HEK293 (cell line): ENCODE measurements around the gene TMEM87B.

Experiments
- CTCF ChIA-PET: fragments of 350-600 bp; formaldehyde crosslinking; extraction: SDS; loops from one replicate; lab custom pipeline; 2021; ENCODE audit warnings: antibody characterized with exemption; lab: Yijun Ruan, JAX
- POLR2A ChIA-PET: fragments of 300-600 bp; formaldehyde crosslinking; extraction: SDS; loops from one replicate; lab custom pipeline; 2020; ENCODE audit warnings: antibody characterized with exemption, inconsistent platforms; lab: Yijun Ruan, JAX
- H3K27ac ChIP-seq: fragments of 200-500 bp; sonication (Bioruptor generic); 2 replicates; pipeline ENCODE4 v1.5.1; 2014; ENCODE audit warnings: low read depth, low read length, control low read depth, inconsistent platforms; ENCODE audit errors: extremely low read depth
- H3K36me3 ChIP-seq, 2 experiments: fragments of 200-500 bp in 1 of 2; sonication (Bioruptor generic) in 1 of 2; 1 replicate in 1 of 2; 2 replicates in 1 of 2; pipeline ENCODE4 v1.5.1; 2014 to 2017; ENCODE audit warnings: inconsistent platforms in 2 of 2, low read length in 2 of 2; ENCODE audit not compliant: control insufficient read depth in 2 of 2, insufficient read depth in 1 of 2
- H3K4me1 ChIP-seq: fragments of 200-500 bp; sonication (Bioruptor generic); 2 replicates; pipeline ENCODE4 v1.5.1; 2014; ENCODE audit warnings: mild to moderate bottlenecking, low read length, inconsistent platforms; ENCODE audit not compliant: control insufficient read depth, insufficient read depth
- H3K4me3 ChIP-seq: 2 replicates; pipeline ENCODE4 v1.5.1; 2011; ENCODE audit warnings: low read depth, mild to moderate bottlenecking, control low read depth, low read length, moderate library complexity
- H3K9me3 ChIP-seq: fragments of 200-500 bp; sonication (Bioruptor generic); 2 replicates; pipeline ENCODE4 v1.5.1; 2014; ENCODE audit warnings: low read depth, low read length, inconsistent platforms; ENCODE audit not compliant: control insufficient read depth, insufficient read depth
- BCL11B ChIP-seq: fragments of 450-650 bp; formaldehyde crosslinking; IDR thresholded peaks from 2 replicates; pipeline ENCODE4 v1.5.1; 2016; ENCODE audit warnings: low read depth, missing biosample characterization, missing genetic modification characterization
- HOXA7 ChIP-seq: sonication (generic); formaldehyde crosslinking; IDR thresholded peaks from 2 replicates; pipeline ENCODE4 v1.8.1; 2022; ENCODE audit warnings: missing genetic modification reagents, borderline replicate concordance
- KLF8 ChIP-seq: fragments of 450-650 bp; formaldehyde crosslinking; IDR thresholded peaks from 2 replicates; pipeline ENCODE4 v1.5.1; 2016; ENCODE audit warnings: missing biosample characterization, missing genetic modification characterization
- OSR2 ChIP-seq: fragments of 450-650 bp; formaldehyde crosslinking; IDR thresholded peaks from 2 replicates; pipeline ENCODE4 v1.5.1; 2016; ENCODE audit warnings: missing biosample characterization, missing genetic modification characterization
- SCRT2 ChIP-seq: fragments of 450-650 bp; formaldehyde crosslinking; IDR thresholded peaks from 2 replicates; pipeline ENCODE4 v1.5.1; 2016; ENCODE audit warnings: missing biosample characterization, missing genetic modification characterization
- SETDB1 ChIP-seq: IDR thresholded peaks from one replicate; pipeline ENCODE4 v1.6.1; 2017; ENCODE audit warnings: mild to moderate bottlenecking, low read length, moderate library complexity, mixed read lengths; ENCODE audit not compliant: insufficient read length
- SP2 ChIP-seq: fragments of 450-650 bp; formaldehyde crosslinking; IDR thresholded peaks from 2 replicates; pipeline ENCODE4 v1.5.1; 2016; ENCODE audit warnings: missing biosample characterization, missing genetic modification characterization
- TRIM28 ChIP-seq: IDR thresholded peaks from 2 replicates; pipeline ENCODE4 v1.6.1; 2011; ENCODE audit warnings: low read length, control low read depth, borderline replicate concordance
- ZBTB21 ChIP-seq: fragments of 450-650 bp; formaldehyde crosslinking; IDR thresholded peaks from 2 replicates; pipeline ENCODE4 v1.5.1; 2017; ENCODE audit warnings: missing biosample characterization, missing genetic modification characterization
- ZEB2 ChIP-seq: fragments of 450-650 bp; formaldehyde crosslinking; IDR thresholded peaks from 2 replicates; pipeline ENCODE4 v1.5.1; 2016; ENCODE audit warnings: missing biosample characterization, missing genetic modification characterization
- ZNF10 ChIP-seq: fragments of 450-650 bp; formaldehyde crosslinking; IDR thresholded peaks from 2 replicates; pipeline ENCODE4 v1.5.1; 2017; ENCODE audit warnings: missing biosample characterization, missing genetic modification characterization
- ZNF155 ChIP-seq: fragments of 450-650 bp; formaldehyde crosslinking; IDR thresholded peaks from 2 replicates; pipeline ENCODE4 v1.5.1; 2016; ENCODE audit warnings: missing biosample characterization, missing genetic modification characterization
- ZNF169 ChIP-seq: fragments of 450-650 bp; formaldehyde crosslinking; IDR thresholded peaks from 2 replicates; pipeline ENCODE4 v1.5.1; 2016; ENCODE audit warnings: missing biosample characterization, missing genetic modification characterization
- ZNF529 ChIP-seq: fragments of 450-650 bp; formaldehyde crosslinking; IDR thresholded peaks from 2 replicates; pipeline ENCODE4 v1.5.1; 2017; ENCODE audit warnings: missing genetic modification characterization, missing biosample characterization; ENCODE audit not compliant: insufficient replicate concordance
- ZNF624 ChIP-seq: fragments of 450-650 bp; formaldehyde crosslinking; IDR thresholded peaks from 2 replicates; pipeline ENCODE4 v1.5.1; 2017; ENCODE audit warnings: missing biosample characterization, missing genetic modification characterization
- TF ChIP-seq, protein P1 (sequence below): fragments of 450-650 bp; formaldehyde crosslinking; IDR thresholded peaks from 2 replicates; pipeline ENCODE4; 2016; ENCODE audit warnings: missing biosample characterization, missing genetic modification characterization
- TF ChIP-seq, protein P2 (sequence below): fragments of 450-650 bp; formaldehyde crosslinking; conservative IDR thresholded peaks from 2 replicates; pipeline ENCODE4 v1.5.1; 2016; ENCODE audit warnings: low read depth, missing biosample characterization, missing genetic modification characterization

The TMEM87B gene

DNA sequence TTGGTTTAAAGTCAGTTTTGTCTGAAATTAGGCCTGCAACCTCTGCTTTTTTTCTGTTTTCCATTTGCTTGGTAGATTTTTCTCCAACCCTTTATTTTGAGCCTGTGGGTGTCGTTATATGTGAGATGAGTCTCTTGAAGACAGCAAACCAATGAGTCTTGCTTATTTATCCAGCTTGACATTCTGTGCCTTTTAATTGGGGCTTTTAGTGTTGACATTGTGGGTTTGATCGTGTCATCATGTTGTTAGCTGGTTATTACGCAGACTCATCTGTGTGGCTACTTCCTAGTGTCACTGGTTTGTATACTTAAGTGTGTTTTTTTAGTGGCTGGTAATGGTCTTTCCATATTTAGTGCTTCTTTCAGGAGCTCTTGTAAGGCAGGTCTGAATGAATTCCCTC, 18.8 kb downstream of the TMEM87B start:
- H3K4me1 ChIP-seq, result no peaks in the 10 kb centered on the region
- no peaks in the 10 kb centered on the region for H3K9me3 ChIP-seq
- peak; percentile 71 for TF ChIP-seq SETDB1
- TF ChIP-seq SP2 (tag by site-specific recombination), result no peak
- peak; percentile 90 for TF ChIP-seq ZNF529 (tag by site-specific recombination)
- peak; percentile 73 for TF ChIP-seq TRIM28
- ChIA-PET POLR2A (no interaction called here), CTCF (no interaction called here)
- H3K36me3 ChIP-seq, result peaks cover 0 to 18% of the 10 kb centered on the region in 2 experiments; a peak in 2 of 3 replicates
- H3K27ac ChIP-seq, result no peak overlapping the region
- H3K4me3 ChIP-seq, result no peak overlapping the region

DNA sequence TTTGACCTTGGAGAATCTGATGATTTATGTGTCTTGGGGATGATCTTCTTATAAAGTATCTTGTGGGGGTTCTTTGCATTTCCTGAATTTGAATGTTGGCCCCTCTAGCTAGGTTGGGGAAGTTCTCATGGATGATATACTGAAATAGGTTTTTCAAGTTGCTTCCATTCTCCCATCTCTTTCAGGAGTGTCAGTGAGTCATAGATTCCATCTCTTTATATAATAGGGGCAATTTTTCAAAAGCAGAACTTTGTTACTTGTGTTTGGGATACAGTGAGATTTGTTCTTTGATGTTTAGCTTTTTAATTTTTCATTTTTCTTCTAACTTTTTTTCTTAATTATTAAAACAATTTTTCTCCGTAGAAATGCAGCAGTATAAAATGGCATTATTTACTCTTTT, 19.4 kb downstream of the TMEM87B start:
- TF ChIP-seq BCL11B (tag by site-specific recombination), result no peak
- H3K27ac ChIP-seq, result no peak overlapping the region
- POLR2A ChIA-PET, result no interaction called here
- H3K36me3 ChIP-seq, result peaks cover 0 to 14% of the 10 kb centered on the region in 2 experiments; a peak in 2 of 3 replicates
- H3K9me3 ChIP-seq, result no peaks in the 10 kb centered on the region
- no peaks in the 10 kb centered on the region for H3K4me1 ChIP-seq
- CTCF ChIA-PET, result no interaction called here
- H3K4me3 ChIP-seq, result no peak overlapping the region

DNA sequence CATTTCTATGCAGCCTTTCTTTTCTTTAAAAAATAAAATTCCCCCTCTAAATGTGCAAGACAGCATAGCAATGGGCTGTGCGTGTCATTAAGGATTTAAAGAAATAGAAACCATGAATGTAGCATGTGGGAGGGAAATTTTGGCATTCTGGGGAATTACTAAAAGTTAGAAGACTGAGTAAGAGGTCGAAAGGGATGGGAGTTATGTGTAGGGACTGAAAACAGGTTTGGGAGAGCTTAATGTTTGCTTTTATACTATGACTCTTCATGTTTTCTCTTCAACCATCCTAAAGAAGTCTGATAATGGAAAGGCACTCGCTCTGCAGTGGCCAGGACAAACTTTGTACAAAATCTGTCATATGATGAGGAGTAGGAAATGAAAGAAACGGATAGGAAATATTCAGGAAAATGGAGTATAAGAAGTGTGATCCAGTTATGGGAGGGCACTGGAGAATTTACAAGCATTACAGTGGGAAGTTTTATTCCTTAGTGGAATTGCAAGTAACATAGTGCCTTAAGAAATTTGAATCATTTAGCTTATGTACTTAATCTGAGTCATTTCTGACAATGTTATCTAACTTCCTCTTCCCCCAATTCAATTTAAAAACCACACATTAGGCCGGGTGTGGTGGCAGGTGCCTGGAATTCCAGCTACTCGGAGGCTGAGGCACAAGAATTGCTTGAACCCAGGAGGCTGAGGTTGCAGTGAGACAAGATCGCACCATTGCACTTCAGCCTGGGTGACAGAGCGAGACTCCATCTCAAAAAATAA, 20.6 kb downstream of the TMEM87B start:
- H3K4me1 ChIP-seq, result no peaks in the 10 kb centered on the region
- ChIA-PET CTCF (no interaction called here), POLR2A (no interaction called here)
- no peaks in the 10 kb centered on the region for H3K9me3 ChIP-seq
- no peak for TF ChIP-seq ZNF155 (tag by site-specific recombination)
- no peak for TF ChIP-seq ZEB2 (tag by site-specific recombination)
- TF ChIP-seq SCRT2 (tag by site-specific recombination), result no peak
- no peak for TF ChIP-seq ZNF10 (tag by site-specific recombination)
- no peak for TF ChIP-seq ZNF624 (tag by site-specific recombination)
- TF ChIP-seq ZNF169 (tag by site-specific recombination), result no peak
- no peak for TF ChIP-seq HOXA7 (CRISPR knock-in tag)
- TF ChIP-seq, protein P1, sequence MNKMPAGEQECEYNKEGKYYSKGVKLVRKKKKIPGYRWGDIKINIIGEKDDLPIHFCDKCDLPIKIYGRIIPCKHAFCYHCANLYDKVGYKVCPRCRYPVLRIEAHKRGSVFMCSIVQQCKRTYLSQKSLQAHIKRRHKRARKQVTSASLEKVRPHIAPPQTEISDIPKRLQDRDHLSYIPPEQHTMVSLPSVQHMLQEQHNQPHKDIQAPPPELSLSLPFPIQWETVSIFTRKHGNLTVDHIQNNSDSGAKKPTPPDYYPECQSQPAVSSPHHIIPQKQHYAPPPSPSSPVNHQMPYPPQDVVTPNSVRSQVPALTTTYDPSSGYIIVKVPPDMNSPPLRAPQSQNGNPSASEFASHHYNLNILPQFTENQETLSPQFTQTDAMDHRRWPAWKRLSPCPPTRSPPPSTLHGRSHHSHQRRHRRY (tag by site-specific recombination), result no peak
- TF ChIP-seq OSR2 (tag by site-specific recombination), result no peak
- TF ChIP-seq, protein P2, sequence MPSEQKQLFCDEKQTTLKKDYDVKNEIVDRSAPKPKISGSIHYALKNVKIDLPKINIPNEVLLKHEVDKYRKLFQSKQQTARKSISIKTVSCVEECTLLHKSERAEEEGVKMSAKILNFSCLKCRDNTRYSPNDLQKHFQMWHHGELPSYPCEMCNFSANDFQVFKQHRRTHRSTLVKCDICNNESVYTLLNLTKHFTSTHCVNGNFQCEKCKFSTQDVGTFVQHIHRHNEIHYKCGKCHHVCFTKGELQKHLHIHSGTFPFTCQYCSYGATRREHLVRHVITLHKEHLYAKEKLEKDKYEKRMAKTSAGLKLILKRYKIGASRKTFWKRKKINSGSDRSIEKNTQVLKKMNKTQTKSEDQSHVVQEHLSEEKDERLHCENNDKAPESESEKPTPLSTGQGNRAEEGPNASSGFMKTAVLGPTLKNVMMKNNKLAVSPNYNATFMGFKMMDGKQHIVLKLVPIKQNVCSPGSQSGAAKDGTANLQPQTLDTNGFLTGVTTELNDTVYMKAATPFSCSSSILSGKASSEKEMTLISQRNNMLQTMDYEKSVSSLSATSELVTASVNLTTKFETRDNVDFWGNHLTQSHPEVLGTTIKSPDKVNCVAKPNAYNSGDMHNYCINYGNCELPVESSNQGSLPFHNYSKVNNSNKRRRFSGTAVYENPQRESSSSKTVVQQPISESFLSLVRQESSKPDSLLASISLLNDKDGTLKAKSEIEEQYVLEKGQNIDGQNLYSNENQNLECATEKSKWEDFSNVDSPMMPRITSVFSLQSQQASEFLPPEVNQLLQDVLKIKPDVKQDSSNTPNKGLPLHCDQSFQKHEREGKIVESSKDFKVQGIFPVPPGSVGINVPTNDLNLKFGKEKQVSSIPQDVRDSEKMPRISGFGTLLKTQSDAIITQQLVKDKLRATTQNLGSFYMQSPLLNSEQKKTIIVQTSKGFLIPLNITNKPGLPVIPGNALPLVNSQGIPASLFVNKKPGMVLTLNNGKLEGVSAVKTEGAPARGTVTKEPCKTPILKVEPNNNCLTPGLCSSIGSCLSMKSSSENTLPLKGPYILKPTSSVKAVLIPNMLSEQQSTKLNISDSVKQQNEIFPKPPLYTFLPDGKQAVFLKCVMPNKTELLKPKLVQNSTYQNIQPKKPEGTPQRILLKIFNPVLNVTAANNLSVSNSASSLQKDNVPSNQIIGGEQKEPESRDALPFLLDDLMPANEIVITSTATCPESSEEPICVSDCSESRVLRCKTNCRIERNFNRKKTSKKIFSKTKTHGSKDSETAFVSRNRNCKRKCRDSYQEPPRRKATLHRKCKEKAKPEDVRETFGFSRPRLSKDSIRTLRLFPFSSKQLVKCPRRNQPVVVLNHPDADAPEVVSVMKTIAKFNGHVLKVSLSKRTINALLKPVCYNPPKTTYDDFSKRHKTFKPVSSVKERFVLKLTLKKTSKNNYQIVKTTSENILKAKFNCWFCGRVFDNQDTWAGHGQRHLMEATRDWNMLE (tag by site-specific recombination), result no peak
- TF ChIP-seq ZBTB21 (tag by site-specific recombination), result no peak
- TF ChIP-seq KLF8 (tag by site-specific recombination), result no peak
- no peak overlapping the region for H3K27ac ChIP-seq
- H3K36me3 ChIP-seq, result peaks cover 0 to 12% of the 10 kb centered on the region in 2 experiments; a peak in 2 of 3 replicates
- no peak overlapping the region for H3K4me3 ChIP-seq
